Esophagus squamous epithelium (tissue), 4 donors: Measurements from ENCODE around the gene COPG2.

Source experiments
- POLR2A ChIP-seq, 4 donors: fragments of 450-650 bp; IDR thresholded peaks; one replicate each; pipeline ENCODE4 v1.6.1; 2017; ENCODE audit warnings: antibody characterized with exemption in 4 of 4, mild to moderate bottlenecking in 4 of 4, moderate library complexity in 3 of 4
- TF ChIP-seq, protein P1 (sequence below), 6 experiments: fragments of 450-650 bp in 4 of 6; fragments of 200-600 bp in 2 of 6; sonication (generic) in 2 of 6; IDR thresholded peaks; one replicate each; pipeline ENCODE4 v1.5.1; 2016 to 2019; ENCODE audit warnings: antibody characterized with exemption in 6 of 6, mild to moderate bottlenecking in 4 of 6, moderate library complexity in 4 of 6

DNA sequence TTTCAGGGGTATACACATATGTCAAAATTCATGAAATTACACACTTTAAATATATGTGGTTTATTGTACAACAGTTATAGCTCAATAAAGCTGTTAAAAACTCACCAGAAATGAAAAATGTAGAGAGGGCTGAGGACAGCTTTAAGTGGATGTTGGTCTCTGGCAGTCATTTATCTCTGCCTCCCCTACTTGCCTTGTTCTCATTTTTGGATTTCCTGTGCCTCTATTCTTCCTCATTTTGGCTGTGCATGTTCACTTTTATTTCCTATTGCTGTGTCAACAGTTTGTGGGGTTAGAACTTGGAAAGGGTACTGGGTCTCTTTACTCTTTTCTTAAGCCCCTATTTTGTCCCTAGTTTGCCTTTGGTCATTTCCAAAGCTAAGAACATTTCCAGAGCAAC is 195.3 kb downstream of the COPG2 start:
- TF ChIP-seq, protein P1, sequence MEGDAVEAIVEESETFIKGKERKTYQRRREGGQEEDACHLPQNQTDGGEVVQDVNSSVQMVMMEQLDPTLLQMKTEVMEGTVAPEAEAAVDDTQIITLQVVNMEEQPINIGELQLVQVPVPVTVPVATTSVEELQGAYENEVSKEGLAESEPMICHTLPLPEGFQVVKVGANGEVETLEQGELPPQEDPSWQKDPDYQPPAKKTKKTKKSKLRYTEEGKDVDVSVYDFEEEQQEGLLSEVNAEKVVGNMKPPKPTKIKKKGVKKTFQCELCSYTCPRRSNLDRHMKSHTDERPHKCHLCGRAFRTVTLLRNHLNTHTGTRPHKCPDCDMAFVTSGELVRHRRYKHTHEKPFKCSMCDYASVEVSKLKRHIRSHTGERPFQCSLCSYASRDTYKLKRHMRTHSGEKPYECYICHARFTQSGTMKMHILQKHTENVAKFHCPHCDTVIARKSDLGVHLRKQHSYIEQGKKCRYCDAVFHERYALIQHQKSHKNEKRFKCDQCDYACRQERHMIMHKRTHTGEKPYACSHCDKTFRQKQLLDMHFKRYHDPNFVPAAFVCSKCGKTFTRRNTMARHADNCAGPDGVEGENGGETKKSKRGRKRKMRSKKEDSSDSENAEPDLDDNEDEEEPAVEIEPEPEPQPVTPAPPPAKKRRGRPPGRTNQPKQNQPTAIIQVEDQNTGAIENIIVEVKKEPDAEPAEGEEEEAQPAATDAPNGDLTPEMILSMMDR (IDR thresholded peaks at IDR 0.05), result no peak
- TF ChIP-seq POLR2A (IDR thresholded peaks at IDR 0.05), result no peak
